Caki2 (cell line): ENCODE measurements around the gene UAP1. TPM values are rescaled to one million over a fixed set of nuclear protein-coding genes. Genes with fewer than 3 reads are reported as not detected.
"Not testable (repeated sequence)": the region's sequence is repeated elsewhere in the genome, so short reads cannot be mapped to it uniquely, and the experiment has no call there.

ENCODE experiments used
- DNase-seq: peaks from one replicate; pipeline ENCODE4 v3.0.0-alpha.2; 2015; ENCODE audit warnings: low read depth
- in situ Hi-C: cut with HindIII; loops from 2 replicates; pipeline ENCODE4 v1.10.0; 2016; ENCODE audit warnings: low sequenced_read_pairs, low pct_unique_long_range_greater_than_20kb, mixed read lengths
- total RNA-seq: library from RNA; depleted of rRNA; stranded (reverse); fragments of >200 nt; shearing (Covaris generic); gene quantifications from 2 replicates; pipeline ENCODE4 v1.2.3, GENCODE V29; 2014; ENCODE audit warnings: low replicate concordance

Gene UAP1
- total RNA-seq, 1 experiment from 2014 or later: 46.9 TPM

GRCh38 chr1:162590686-162591085 lies 29.2 kb downstream of the UAP1 start:
- in situ Hi-C loops: no loop called here

GRCh38 chr1:162596514-162597170 lies 35.1 kb downstream of the UAP1 start:
- no peak for DNase-seq
- in situ Hi-C loops: no loop called here

More at GRCh38 chr1:162590686-162591085, 29.2 kb downstream of the UAP1 start:
- DNase-seq: no peak

GRCh38 chr1:162599451-162599850 lies 37.9 kb downstream of the UAP1 start:
- in situ Hi-C loops: no loop called here
- no peak for DNase-seq

DNA sequence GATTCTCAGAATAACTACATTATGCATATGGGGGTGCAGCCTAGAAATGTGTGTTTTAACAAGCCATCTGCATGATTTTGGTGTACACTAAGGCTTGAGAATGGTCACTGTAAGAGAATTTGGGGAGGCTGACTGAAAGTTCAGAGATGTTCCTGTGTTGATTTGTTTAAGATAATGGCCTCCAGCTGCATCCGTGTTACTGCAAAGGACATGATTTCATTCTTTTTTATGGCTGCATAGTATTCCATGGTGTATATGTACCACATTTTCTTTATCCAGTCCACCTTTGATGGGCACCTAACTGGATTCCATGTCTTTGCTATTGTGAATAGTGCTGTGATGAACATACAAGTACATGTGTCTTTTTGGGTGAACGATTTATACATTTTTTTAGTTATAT lies 41.6 kb downstream of the UAP1 start:
- DNase-seq, in situ Hi-C loops: not testable (repeated sequence)

DNA sequence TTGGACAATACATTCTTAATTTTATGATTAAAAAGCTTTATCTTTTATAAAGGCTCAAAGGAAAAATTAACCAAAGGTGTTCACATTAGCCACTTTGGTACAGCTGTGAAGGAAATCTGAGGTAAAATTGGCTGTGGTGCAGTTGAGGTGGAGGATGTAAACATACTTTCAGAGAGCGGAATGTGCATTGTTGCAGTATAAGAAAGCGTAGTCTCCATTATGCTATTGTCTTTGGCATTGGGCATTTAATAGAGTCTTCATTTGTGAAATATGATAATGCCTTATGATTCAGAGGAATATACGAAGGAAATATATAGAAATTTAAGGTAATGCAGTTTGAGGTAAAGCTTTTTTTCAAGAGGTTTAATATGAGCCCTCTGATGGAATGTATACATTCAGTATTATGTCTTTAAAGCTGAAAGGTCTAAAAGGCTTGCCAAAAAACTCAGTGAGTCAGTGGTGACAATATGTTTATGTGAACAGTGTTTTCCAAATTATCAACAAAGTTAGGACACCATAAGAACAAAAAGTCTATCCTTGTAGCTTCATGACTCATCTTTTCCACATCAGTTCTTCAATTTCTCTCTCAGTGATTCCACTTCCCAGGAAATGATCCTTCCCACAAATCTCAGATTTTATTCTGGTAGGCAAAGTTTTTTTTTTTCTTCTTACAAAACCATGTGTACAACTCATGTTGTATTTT lies 43.9 kb downstream of the UAP1 start:
- in situ Hi-C loops: no loop called here
- peak; percentile 20 for DNase-seq

DNA sequence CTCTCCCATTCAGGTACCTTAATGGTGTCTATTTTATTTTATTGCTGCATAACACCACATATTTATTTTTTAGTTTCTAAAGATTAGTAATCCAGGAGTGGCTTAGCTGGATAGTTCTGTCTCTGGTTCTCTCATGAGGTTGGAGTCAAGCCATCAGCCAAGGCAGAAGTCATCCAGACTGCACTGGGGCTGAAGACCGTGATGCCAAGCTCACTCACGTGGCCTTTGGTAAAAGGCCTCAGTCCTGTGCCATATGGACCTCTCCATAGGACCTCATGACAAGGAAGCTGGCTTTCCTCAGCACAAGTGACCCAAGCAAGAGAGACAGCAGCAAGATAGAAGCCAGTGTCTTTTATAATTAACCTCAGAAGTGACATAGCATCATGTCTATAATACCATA lies 47.8 kb downstream of the UAP1 start:
- DNase-seq: no peak
- in situ Hi-C loops: no loop called here

GRCh38 chr1:162612606-162613400 lies 51.3 kb downstream of the UAP1 start:
- in situ Hi-C loops: no loop called here
- no peak for DNase-seq

DNA sequence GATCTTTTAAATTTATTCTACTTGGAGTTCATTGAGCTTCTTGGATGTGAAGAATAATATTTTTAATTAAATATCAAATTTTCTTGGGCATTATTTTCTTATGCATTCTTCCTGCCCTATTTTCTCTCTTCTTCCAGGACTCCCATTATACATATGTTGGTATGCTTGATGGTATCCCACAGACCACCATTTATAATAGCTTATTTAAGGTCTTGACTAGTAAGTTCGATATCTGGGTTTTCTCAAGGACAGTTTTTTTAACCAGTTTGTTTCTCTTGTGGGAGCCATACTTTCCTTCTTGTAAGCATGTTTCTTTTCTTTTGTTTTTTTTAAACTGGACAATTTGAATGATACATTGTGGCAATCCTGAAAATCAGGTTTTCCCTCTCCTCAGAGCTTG lies 55.3 kb downstream of the UAP1 start:
- no peak for DNase-seq
- in situ Hi-C loops: no loop called here

DNA sequence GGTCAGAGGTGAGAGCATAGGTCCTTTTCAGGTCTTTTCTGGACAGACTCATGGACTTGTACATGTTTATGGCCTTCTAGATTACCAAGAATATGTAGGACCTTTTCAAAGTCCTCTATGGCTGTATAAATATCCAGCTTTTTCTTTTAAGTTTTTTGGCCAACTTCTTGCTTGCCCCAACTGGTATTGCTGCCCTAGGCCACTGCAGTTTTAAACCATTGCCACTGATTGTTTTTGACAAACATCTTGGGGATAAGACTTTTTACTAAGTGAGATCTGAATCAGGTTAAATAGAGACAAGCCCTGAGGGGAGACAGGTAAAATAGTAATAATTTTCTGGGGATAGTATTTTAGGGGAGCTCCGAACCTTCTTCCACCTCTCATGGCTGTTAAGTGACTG lies 56.0 kb downstream of the UAP1 start:
- DNase-seq: no peak
- in situ Hi-C loops: no loop called here

- no peak for DNase-seq
- in situ Hi-C loops: no loop called here
These were observed 57.6 kb downstream of the UAP1 start for GRCh38 chr1:162619076-162619475.

- no peak for DNase-seq
- in situ Hi-C loops: no loop called here
These were observed 59.7 kb downstream of the UAP1 start for GRCh38 chr1:162621256-162621655.

DNA sequence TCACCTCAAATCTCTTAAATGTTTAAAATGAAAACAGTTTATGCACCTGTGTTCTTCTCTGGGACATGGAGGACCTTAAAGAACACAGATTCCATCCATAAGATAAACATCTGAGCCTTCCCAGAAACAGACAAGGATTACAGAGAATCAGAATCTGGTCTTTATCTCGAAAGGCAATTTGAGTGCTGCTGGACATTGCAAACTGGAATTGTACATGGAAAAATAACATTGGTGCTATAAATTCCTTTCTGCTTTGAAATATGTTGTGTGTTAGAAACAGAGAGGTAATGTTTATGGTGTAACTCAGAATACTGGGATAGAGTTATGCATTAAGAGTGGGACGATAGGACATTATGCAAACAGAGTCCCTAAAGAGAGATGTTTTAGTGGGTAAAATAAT lies 64.2 kb downstream of the UAP1 start:
- DNase-seq: no peak
- in situ Hi-C loops: no loop called here

DNA sequence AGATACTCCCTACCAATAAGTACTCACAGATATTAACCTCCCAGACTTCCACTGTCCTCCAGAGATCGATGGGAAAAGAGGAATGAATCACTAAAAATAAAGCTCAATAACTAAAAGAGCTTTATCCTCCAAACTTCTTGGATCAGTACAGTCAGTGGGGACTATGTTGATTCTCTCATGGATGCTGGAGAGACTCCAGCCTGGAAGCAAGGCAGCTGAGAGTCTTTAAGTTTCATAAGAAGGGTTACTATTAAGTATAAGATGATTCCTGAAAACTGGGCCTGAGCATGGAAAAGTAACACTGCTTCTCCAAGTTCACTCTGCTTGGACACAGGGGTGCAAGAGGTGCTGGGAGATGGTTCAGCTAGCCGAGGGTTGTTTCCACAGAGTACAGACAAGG lies 64.6 kb downstream of the UAP1 start:
- DNase-seq: no peak
- in situ Hi-C loops: no loop called here

DNA sequence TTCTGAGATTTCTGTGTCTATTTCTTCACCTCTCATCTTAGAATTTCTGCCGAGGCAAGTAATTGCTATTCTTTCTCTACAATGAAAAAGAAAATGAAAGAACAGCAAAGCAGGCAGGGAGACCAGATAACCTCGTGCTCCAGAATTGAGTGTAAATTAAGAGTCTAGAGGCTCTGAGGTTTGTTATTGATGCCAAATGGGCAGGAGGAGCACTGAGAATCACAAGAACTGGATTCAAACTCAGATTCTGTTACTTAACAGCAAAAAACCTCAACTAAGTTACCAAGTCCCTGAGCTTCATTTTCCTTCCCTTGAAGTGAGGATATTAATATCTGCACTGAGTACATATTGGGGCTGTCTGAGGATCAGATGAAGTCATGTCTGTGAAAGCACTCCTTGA lies 65.2 kb downstream of the UAP1 start:
- in situ Hi-C loops: no loop called here
- no peak for DNase-seq

- in situ Hi-C loops: no loop called here
- DNase-seq: no peak
These were observed 66.3 kb downstream of the UAP1 start for GRCh38 chr1:162627662-162628296.

DNA sequence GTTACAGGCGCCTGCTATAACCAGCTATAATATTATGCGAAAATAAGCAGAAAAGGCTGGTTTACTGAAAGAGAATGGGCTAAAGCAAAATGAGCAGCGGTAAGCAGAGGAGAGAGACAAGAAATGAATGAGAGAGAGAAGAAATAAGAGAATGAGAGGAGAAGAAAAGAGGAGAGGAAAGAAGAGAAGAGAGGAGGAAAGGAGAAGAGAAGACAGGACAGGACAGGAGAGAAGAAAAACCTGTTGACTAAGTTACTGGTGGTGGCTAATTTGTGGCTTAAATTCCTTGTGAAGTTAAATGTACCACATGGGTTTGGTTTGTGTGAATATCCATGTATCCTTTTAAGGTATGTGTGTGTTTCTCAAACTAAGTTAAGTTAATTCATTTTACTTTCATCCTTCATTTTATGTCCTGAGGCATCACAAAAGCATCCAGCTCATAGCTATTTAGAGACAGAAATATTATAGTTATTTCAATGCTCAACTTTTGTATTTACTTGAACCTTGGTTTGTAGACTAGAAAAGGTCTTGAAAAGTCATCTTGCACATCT lies 67.6 kb downstream of the UAP1 start:
- in situ Hi-C loops: no loop called here

DNA sequence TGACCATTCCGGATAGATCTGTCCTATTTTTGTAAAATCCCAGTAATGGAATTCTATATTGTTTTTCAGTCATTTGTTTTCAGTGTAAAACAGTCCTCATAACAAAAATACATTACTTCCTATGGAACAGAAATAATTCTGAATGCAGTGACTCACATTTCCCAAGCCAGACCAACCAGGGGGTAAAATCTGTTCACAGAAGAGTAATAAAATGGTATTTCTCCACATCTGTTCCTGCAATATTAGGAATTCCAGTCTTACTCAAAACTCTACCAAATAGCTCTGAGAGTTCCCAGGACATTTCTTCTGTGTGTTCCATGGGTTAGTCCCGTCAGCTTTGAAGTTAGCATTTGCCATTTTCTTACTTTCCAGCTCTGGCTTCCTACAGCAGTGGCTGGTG lies 68.1 kb downstream of the UAP1 start:
- in situ Hi-C loops: no loop called here
- no peak for DNase-seq

More for the DNA sequence above, 67.6 kb downstream of the UAP1 start:
- DNase-seq: no peak

- no peak for DNase-seq
- in situ Hi-C loops: no loop called here
These were observed 70.1 kb downstream of the UAP1 start for GRCh38 chr1:162631546-162632191.
